Measurements from ENCODE around the gene SFMBT2.

The SFMBT2 gene

DNA sequence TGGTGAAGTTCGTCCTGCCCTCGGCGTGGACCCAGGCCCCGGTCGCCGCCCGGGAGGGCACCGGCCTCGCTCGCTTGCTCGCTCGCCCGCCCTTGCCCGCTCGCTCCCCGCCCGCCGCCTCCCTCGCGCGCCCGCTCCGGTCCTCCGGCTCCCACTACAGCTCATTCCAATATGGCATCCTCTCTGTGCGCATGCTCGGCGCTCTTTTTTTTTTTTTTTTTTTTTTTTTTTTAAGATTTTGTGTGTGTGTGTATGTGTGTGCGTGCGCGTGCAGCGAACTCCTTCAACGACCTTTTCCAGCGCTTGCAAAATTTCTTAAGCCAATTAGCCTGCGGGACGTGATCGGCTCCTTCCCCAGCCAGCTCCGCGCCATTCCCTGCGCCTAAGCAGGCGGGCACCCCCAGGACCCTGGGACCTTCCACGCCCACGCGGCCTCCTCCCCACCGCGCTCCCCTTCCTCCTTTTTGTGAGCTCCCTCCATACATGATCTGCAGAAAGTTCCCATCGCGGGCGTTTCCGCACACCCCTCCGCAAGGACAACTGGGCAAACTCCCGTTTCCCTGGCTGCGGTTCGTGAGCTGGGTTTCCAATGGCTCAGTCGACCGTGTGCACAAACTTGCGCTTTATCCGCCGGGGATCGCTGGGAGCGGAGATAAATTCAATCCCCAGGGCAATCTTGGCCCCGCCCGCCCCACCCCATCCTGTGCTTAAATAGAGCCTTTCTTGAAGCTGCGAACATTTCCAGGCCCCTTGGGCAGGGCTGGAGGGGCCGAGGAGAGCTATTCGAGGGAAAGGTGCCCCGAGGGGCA lies at the start of gene SFMBT2:
TSS of gene SFMBT2 (minus strand) at position 173 of the 809 bp plus-strand sequence. CDS start 29,136 bp downstream, outside the sequence.
- no peak for TF ChIP-seq ZFX (IDR thresholded peaks at IDR 0.05; ENCODE audit: borderline replicate concordance)
- 0 out of 2 replicates have a peak, but pooled peaks have one; percentile 4 for TF ChIP-seq CTCF (IDR thresholded peaks at IDR 0.05)
- peak within 1 kb of the TSS; percentile 69 for H3K27ac ChIP-seq

DNA sequence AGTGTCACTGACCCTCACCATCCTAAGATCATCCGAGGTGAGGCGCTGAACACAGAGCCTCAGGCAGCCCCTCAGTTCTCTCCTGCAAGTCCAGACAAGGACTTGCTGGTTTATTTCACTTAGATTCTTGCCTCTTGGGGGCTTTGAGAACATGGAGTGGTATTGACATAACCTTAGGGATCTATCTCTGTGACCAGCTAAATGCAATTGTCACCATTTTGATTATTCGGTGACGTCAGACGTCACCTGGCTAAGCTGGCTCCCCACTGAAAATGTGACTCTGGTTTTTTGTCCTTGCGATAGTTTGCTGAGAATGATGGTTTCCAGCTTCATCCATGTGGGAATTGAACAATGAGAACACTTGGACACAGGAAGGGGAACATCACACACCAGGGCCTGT lies 49.2 kb upstream of the SFMBT2 start:
- no peak for TF ChIP-seq ZFX (IDR thresholded peaks at IDR 0.05; ENCODE audit: borderline replicate concordance)
- no peak overlapping the region for H3K27ac ChIP-seq

- no peak overlapping the region for H3K27ac ChIP-seq
These were observed 47.7 kb upstream of the SFMBT2 start for GRCh38 chr10:7458556-7458955.

DNA sequence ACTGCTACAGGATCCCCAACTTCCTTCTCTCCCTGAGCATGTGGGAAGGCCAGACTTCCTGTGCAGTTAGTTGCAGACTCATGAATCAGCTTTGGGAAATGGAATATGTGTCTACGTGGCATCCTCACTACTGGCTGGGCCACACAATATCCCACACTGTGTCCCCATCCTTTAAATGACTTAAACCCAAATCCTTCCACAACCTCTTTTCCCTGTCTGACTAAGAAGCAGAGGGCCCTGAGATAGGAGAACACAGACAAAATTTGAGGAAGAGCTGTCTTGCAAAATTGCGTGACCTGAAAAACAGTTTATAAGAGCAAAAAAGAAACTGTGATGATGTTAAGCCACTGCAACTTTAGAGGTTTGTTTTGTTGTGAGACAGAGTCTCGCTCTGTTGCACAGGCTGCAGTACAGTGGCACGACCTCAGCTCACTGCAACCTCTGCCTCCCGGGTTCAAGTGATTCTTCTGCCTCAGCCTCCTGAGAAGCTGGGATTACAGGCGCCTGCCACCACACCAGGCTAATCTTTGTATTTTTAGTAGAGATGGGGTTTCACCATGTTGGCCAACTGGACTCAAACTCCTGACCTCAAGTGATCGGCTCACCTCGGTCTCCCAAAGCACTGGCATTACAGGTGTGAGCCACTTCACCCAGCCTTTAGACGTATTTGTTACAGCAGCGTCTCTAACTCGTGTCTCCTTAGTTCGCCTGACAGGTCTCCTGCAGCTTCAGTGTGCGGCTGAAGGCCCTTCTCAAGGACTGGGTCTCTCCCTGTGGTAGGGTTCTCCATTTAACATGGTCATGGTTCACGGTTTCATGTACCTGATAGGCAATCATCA lies 46.9 kb upstream of the SFMBT2 start:
- no peak overlapping the region for H3K27ac ChIP-seq
- no peak for TF ChIP-seq ZFX (IDR thresholded peaks at IDR 0.05; ENCODE audit: borderline replicate concordance)
- TF ChIP-seq CTCF (IDR thresholded peaks at IDR 0.05) = no peak

More at GRCh38 chr10:7458556-7458955, 47.7 kb upstream of the SFMBT2 start:
- TF ChIP-seq CTCF (IDR thresholded peaks at IDR 0.05) (no peak), ZFX (IDR thresholded peaks at IDR 0.05; ENCODE audit: borderline replicate concordance) (no peak)

DNA sequence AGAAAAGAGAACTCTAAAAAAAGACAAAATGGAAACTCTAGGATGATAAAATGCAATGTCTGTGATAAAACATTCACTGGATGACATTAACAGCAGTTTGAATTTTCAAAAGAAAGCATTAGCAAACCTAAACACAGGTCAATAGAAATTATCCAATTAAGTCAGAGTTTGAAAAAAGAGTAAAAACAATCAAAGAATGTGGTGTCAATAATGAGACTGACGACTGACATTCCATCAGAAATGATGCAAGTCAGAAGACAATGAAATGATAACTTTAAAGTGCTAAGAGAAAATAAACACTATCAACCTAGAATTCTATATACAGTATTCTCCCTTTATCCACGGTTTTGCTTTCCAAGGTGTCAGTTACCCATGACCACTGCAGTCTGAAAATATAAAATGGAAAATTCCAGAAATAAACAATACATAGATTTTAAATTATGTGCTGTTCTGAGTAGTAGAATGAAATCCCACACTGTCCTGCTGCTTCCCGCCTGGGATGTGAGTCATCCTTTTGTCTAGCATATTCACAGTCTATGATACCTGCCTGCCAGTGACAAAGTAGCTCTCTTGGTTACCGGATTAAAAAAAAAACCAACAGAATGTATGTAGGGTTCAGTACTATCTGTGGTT lies 38.3 kb upstream of the SFMBT2 start:
- TF ChIP-seq ZFX (IDR thresholded peaks at IDR 0.05; ENCODE audit: borderline replicate concordance) = no peak
- no peak for TF ChIP-seq CTCF (IDR thresholded peaks at IDR 0.05)

DNA sequence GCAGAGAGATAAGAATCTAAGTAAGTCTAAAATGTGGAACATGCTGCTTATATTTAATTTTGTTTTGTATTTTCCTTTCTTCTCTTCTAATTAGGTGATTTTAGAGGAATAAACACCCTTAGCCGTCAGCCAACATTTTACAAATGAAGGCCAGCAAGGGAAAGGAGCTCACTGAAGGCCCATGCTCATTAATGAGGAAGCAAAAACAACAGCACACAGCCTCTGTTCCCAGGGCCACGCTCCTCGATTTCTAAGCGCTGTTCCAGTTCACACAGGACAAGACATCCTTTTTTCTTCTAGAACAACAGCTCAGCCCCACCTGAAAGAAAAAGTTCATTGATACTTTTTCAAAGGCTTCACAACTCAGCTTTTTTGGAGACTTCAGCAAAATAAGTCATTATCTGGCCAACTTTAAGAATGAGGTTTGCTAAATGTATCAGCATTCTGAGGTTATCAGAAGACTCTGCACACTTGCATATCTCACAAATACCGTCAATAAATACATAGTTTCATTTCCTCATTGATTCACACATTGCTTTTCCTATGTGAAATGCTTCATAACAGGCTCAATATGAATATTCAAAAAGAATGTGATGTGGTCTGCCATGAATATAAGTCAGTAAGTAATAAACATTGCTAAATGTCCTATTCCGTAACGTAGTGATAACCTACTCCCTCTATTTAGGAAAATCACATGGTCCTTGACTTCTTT lies 34.8 kb upstream of the SFMBT2 start:
- H3K27ac ChIP-seq = no peak overlapping the region

More for the DNA sequence above, 38.3 kb upstream of the SFMBT2 start:
- H3K27ac ChIP-seq = no peak overlapping the region

More for the DNA sequence above, 34.8 kb upstream of the SFMBT2 start:
- no peak for TF ChIP-seq ZFX (IDR thresholded peaks at IDR 0.05; ENCODE audit: borderline replicate concordance)
- no peak for TF ChIP-seq CTCF (IDR thresholded peaks at IDR 0.05)
